H9 (cell line): Measurements from ENCODE around the gene SOWAHC. TPM values are rescaled to one million over a fixed set of nuclear protein-coding genes. Genes with fewer than 3 reads are reported as not detected.

Experiments used
- DNase-seq: peaks from one replicate; pipeline ENCODE4 v3.0.0-alpha.2; 2017
- H2AFZ ChIP-seq: one replicate; pipeline ENCODE4 v1.6.1; 2013; ENCODE audit warnings: mild to moderate bottlenecking, low read length, control low read depth, moderate library complexity
- H2AK5ac ChIP-seq: 2 replicates; pipeline ENCODE4 v1.6.1; 2013; ENCODE audit warnings: low read length, control low read depth, mixed read lengths; ENCODE audit not compliant: insufficient read length
- H2BK120ac ChIP-seq: one replicate; pipeline ENCODE4 v1.6.1; 2013; ENCODE audit warnings: low read depth, mild to moderate bottlenecking, low read length, control low read depth, inconsistent platforms; ENCODE audit not compliant: poor library complexity, severe bottlenecking
- H2BK12ac ChIP-seq: 2 replicates; pipeline ENCODE4 v1.6.1; 2013; ENCODE audit warnings: low read length, control low read depth, mixed read lengths, low read depth; ENCODE audit not compliant: insufficient read length
- H2BK15ac ChIP-seq: 2 replicates; pipeline ENCODE4 v1.6.1; 2013; ENCODE audit warnings: low read depth, low read length, control low read depth
- H2BK20ac ChIP-seq: one replicate; pipeline ENCODE4 v1.6.1; 2013; ENCODE audit warnings: low read depth, mild to moderate bottlenecking, low read length, control low read depth, inconsistent platforms; ENCODE audit not compliant: poor library complexity, severe bottlenecking
- H2BK5ac ChIP-seq: 2 replicates; pipeline ENCODE4 v1.6.1; 2013; ENCODE audit warnings: low read length, control low read depth, mixed read lengths; ENCODE audit not compliant: insufficient read length
- H3K14ac ChIP-seq: 2 replicates; pipeline ENCODE4 v1.6.1; 2013; ENCODE audit warnings: low read length, control low read depth; ENCODE audit not compliant: insufficient read depth
- H3K18ac ChIP-seq: 2 replicates; pipeline ENCODE4 v1.6.1; 2013; ENCODE audit warnings: low read depth, mild to moderate bottlenecking, mixed read lengths, low read length, control low read depth; ENCODE audit not compliant: insufficient read length
- H3K23ac ChIP-seq: 2 replicates; pipeline ENCODE4 v1.6.1; 2013; ENCODE audit warnings: low read length, control low read depth, mixed read lengths, low read depth; ENCODE audit not compliant: insufficient read length
- H3K23me2 ChIP-seq: 2 replicates; pipeline ENCODE4 v1.6.1; 2013; ENCODE audit warnings: low read depth, mild to moderate bottlenecking, mixed read lengths, low read length, control low read depth; ENCODE audit not compliant: insufficient read length, poor library complexity, severe bottlenecking
- H3K27ac ChIP-seq: 2 replicates; pipeline ENCODE4 v1.5.1; 2013; ENCODE audit warnings: low read length, control low read depth, mixed read lengths, low read depth; ENCODE audit not compliant: insufficient read length
- H3K27me3 ChIP-seq: 2 replicates; pipeline ENCODE4 v1.6.1; 2013; ENCODE audit warnings: low read length, control low read depth, inconsistent platforms; ENCODE audit not compliant: insufficient read depth
- H3K4ac ChIP-seq: 2 replicates; pipeline ENCODE4 v1.6.1; 2013; ENCODE audit warnings: low read depth, mild to moderate bottlenecking, control low read depth, inconsistent platforms, low read length, moderate library complexity
- H3K4me1 ChIP-seq: 2 replicates; pipeline ENCODE4 v1.6.1; 2013; ENCODE audit warnings: low read length, control low read depth, inconsistent platforms; ENCODE audit not compliant: insufficient read depth
- H3K4me2 ChIP-seq: 2 replicates; pipeline ENCODE4 v1.6.1; 2013; ENCODE audit warnings: low read length, control low read depth, mixed read lengths; ENCODE audit not compliant: insufficient read length, insufficient read depth
- H3K56ac ChIP-seq: 2 replicates; pipeline ENCODE4 v1.6.1; 2013; ENCODE audit warnings: low read depth, mild to moderate bottlenecking, mixed read lengths, low read length, control low read depth; ENCODE audit not compliant: insufficient read length
- H3K79me1 ChIP-seq: 2 replicates; pipeline ENCODE4 v1.6.1; 2013; ENCODE audit warnings: low read depth, mild to moderate bottlenecking, moderate library complexity, low read length, control low read depth, inconsistent platforms; ENCODE audit not compliant: insufficient read depth, poor library complexity, severe bottlenecking
- H3K79me2 ChIP-seq: 2 replicates; pipeline ENCODE4 v1.6.1; 2013; ENCODE audit warnings: low read length, control low read depth, inconsistent platforms; ENCODE audit not compliant: insufficient read depth
- H3K9ac ChIP-seq: 2 replicates; pipeline ENCODE4 v1.6.1; 2013; ENCODE audit warnings: low read length, control low read depth, mixed read lengths; ENCODE audit not compliant: insufficient read length; ENCODE audit errors: extremely low read depth
- H3K9me3 ChIP-seq: one replicate; pipeline ENCODE4 v1.6.1; 2013; ENCODE audit warnings: low read depth, low read length, inconsistent platforms; ENCODE audit not compliant: control insufficient read depth
- H3T11ph ChIP-seq: one replicate; pipeline ENCODE4 v1.6.1; 2013; ENCODE audit warnings: mild to moderate bottlenecking, low read length, control low read depth, inconsistent platforms
- H4K20me1 ChIP-seq: one replicate; pipeline ENCODE4 v1.6.1; 2013; ENCODE audit not compliant: control insufficient read depth, insufficient read length, insufficient read depth
- H4K5ac ChIP-seq: 2 replicates; pipeline ENCODE4 v1.6.1; 2013; ENCODE audit warnings: low read depth, mild to moderate bottlenecking, mixed read lengths, low read length, control low read depth; ENCODE audit not compliant: insufficient read length
- H4K8ac ChIP-seq: replicated peaks from 2 replicates; pipeline ENCODE4 v1.6.1; 2013; ENCODE audit warnings: low read length, control low read depth, mixed read lengths, low read depth; ENCODE audit not compliant: insufficient read length
- H4K91ac ChIP-seq: 2 replicates; pipeline ENCODE4 v1.6.1; 2013; ENCODE audit warnings: low read depth, mild to moderate bottlenecking, moderate library complexity, mixed read lengths, low read length, control low read depth; ENCODE audit not compliant: insufficient read length
- H3K27ac Mint-ChIP-seq, 3 experiments: 2 replicates in 2 of 3; 3 replicates in 1 of 3; pipeline ENCODE4 v1.8.0; 2020 to 2021; ENCODE audit warnings: mixed read lengths in 3 of 3, mild to moderate bottlenecking in 1 of 3, moderate library complexity in 1 of 3
- H3K27me3 Mint-ChIP-seq: 2 replicates; pipeline ENCODE4 v1.8.0; 2021; ENCODE audit warnings: low read depth, mild to moderate bottlenecking, moderate library complexity, mixed read lengths
- H3K36me3 Mint-ChIP-seq, 3 experiments: 2 replicates in 2 of 3; 3 replicates in 1 of 3; pipeline ENCODE4 v1.8.0; 2020 to 2021; ENCODE audit warnings: low read depth in 3 of 3, mixed read lengths in 3 of 3; ENCODE audit not compliant: insufficient read depth in 1 of 3
- H3K4me1 Mint-ChIP-seq, 2 experiments: 2 replicates each; pipeline ENCODE4 v1.8.0; 2020; ENCODE audit warnings: mixed read lengths in 2 of 2
- H3K4me3 Mint-ChIP-seq, 2 experiments: 2 replicates in 1 of 2; 3 replicates in 1 of 2; pipeline ENCODE4 v1.8.0; 2020 to 2021; ENCODE audit warnings: mild to moderate bottlenecking in 2 of 2, mixed read lengths in 2 of 2, moderate library complexity in 1 of 2
- H3K9me3 Mint-ChIP-seq, 2 experiments: 2 replicates in 1 of 2; 3 replicates in 1 of 2; pipeline ENCODE4 v1.8.0; 2020; ENCODE audit warnings: mild to moderate bottlenecking in 2 of 2, mixed read lengths in 2 of 2, moderate library complexity in 1 of 2
- CTCF ChIP-seq: fragments of 200-600 bp; sonication (generic); conservative IDR thresholded peaks from 3 replicates; pipeline ENCODE4 v1.8.0; 2021; ENCODE audit warnings: antibody characterized with exemption, mild to moderate bottlenecking
- WGBS: extraction: QIAGEN DNeasy Blood & Tissue Kit; methylation state at CpG from one replicate; pipeline ENCODE4 v1.1.7; 2013; ENCODE audit warnings: missing lambda C conversion rate, low lambda C conversion rate, mixed read lengths; ENCODE audit not compliant: insufficient read length; ENCODE audit errors: extremely low coverage; 5-methylcytosine and 5-hydroxymethylcytosine counted together
- total RNA-seq: library from RNA; stranded (reverse); gene quantifications from 2 replicates; pipeline ENCODE4 v1.2.1, GENCODE V29; 2021

SOWAHC gene
- total RNA-seq, 1 experiment from 2014 or later: 20.1 TPM

DNA sequence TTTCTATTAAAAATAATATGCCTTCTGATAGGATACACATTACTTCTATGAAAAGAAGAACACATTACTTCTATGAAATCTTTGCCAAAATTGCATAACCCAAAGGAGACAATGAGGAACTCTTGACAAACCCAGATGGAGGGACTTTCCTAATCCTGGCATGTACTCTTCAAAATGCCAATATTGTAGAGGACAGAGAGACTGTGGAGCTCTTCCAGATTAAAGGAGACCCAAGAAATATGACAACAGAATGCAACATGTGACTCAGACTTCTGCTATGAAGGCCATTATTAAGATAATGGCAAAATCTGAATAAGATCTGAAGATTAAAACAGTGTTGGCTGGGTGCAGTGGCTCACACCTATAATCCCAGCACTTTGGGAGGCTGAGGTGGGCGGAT, 22.2 kb downstream of the SOWAHC start:
- H3K4me1 Mint-ChIP-seq: no peaks in the 10 kb centered on the region
- H3K4me1 ChIP-seq: no peaks in the 10 kb centered on the region
- H3K27ac Mint-ChIP-seq: no peak overlapping the region
- no peak overlapping the region for H2BK12ac ChIP-seq
- H4K8ac ChIP-seq: no peak overlapping the region
- H3K9me3 ChIP-seq: no peaks in the 10 kb centered on the region
- H2BK20ac ChIP-seq: no peak overlapping the region
- H3K9ac ChIP-seq: no peak overlapping the region
- H4K20me1 ChIP-seq: no peaks in the 10 kb centered on the region
- H3K18ac ChIP-seq: no peak overlapping the region
- no peaks in the 10 kb centered on the region for H3K79me1 ChIP-seq
- no peak overlapping the region for H3K4me2 ChIP-seq
- no peaks in the 10 kb centered on the region for H3K36me3 Mint-ChIP-seq
- no peak overlapping the region for H2AFZ ChIP-seq
- H3K4me3 Mint-ChIP-seq: no peak overlapping the region
- H3K4ac ChIP-seq: no peak overlapping the region
- no peaks in the 10 kb centered on the region for H3K79me2 ChIP-seq
- no peak for DNase-seq
- WGBS: no CpG with 5 or more reads among the region's 1 CpG
- H3K14ac ChIP-seq: no peak overlapping the region
- TF ChIP-seq CTCF: no peak
- H3K56ac ChIP-seq: no peak overlapping the region
- no peak overlapping the region for H3T11ph ChIP-seq
- H3K27me3 ChIP-seq: no peaks in the 10 kb centered on the region
- H4K5ac ChIP-seq: no peak overlapping the region
- no peak overlapping the region for H2AK5ac ChIP-seq
- H3K23me2 ChIP-seq: no peaks in the 10 kb centered on the region
- no peak overlapping the region for H3K23ac ChIP-seq
- H2BK120ac ChIP-seq: no peak overlapping the region
- H4K91ac ChIP-seq: no peak overlapping the region
- no peak overlapping the region for H2BK15ac ChIP-seq
- H3K9me3 Mint-ChIP-seq: no peaks in the 10 kb centered on the region
- 0 out of 2 replicates have a peak, but pooled peaks cover 2% of the 10 kb centered on the region for H3K27me3 Mint-ChIP-seq
- no peak overlapping the region for H2BK5ac ChIP-seq
- no peak overlapping the region for H3K27ac ChIP-seq
